ENCODE results near the gene SYNJ2.

SYNJ2 gene

GRCh38 chr6:158027590-158028285, 46.1 kb downstream of the SYNJ2 start:
- Mint-ChIP-seq H3K27ac (peak overlapping the region; percentile 100), H3K36me3 (ENCODE audit: low read depth) (peaks cover 43% of the 10 kb centered on the region), H3K4me3 (peak overlapping the region; percentile 77), H3K27me3 (no peaks in the 10 kb centered on the region), H3K4me1 (ENCODE audit: low read depth) (peaks cover 50% of the 10 kb centered on the region), H3K9me3 (no peaks in the 10 kb centered on the region)
- no peak for DNase-seq

GRCh38 chr6:158028421-158028820, 46.8 kb downstream of the SYNJ2 start:
- Mint-ChIP-seq H3K4me1 (ENCODE audit: low read depth) (peaks cover 50% of the 10 kb centered on the region), H3K36me3 (ENCODE audit: low read depth) (peaks cover 49% of the 10 kb centered on the region), H3K9me3 (no peaks in the 10 kb centered on the region), H3K4me3 (no peak overlapping the region), H3K27ac (no peak overlapping the region), H3K27me3 (no peaks in the 10 kb centered on the region)
- DNase-seq: no peak

GRCh38 chr6:158028876-158029275, 47.2 kb downstream of the SYNJ2 start:
- Mint-ChIP-seq H3K9me3 (no peaks in the 10 kb centered on the region), H3K27me3 (no peaks in the 10 kb centered on the region), H3K36me3 (ENCODE audit: low read depth) (peaks cover 53% of the 10 kb centered on the region), H3K4me1 (ENCODE audit: low read depth) (peaks cover 50% of the 10 kb centered on the region), H3K4me3 (no peak overlapping the region), H3K27ac (no peak overlapping the region)
- no peak for DNase-seq

GRCh38 chr6:158029668-158030230, 48.1 kb downstream of the SYNJ2 start:
- Mint-ChIP-seq H3K4me3 (no peak overlapping the region), H3K4me1 (ENCODE audit: low read depth) (peaks cover 46% of the 10 kb centered on the region), H3K36me3 (ENCODE audit: low read depth) (peaks cover 58% of the 10 kb centered on the region), H3K27ac (no peak overlapping the region), H3K9me3 (no peaks in the 10 kb centered on the region), H3K27me3 (no peaks in the 10 kb centered on the region)
- DNase-seq: no peak

- Mint-ChIP-seq H3K36me3 (ENCODE audit: low read depth) (peaks cover 67% of the 10 kb centered on the region), H3K4me3 (no peak overlapping the region), H3K27ac (peak overlapping the region; percentile 83), H3K27me3 (no peaks in the 10 kb centered on the region), H3K9me3 (no peaks in the 10 kb centered on the region), H3K4me1 (ENCODE audit: low read depth) (peaks cover 41% of the 10 kb centered on the region)
- no peak for DNase-seq
These were observed 49.0 kb downstream of the SYNJ2 start for GRCh38 chr6:158030380-158031300.

- Mint-ChIP-seq H3K4me1 (ENCODE audit: low read depth) (peaks cover 33% of the 10 kb centered on the region), H3K4me3 (no peak overlapping the region), H3K36me3 (ENCODE audit: low read depth) (peaks cover 76% of the 10 kb centered on the region), H3K27ac (peak overlapping the region; percentile 83), H3K27me3 (no peaks in the 10 kb centered on the region), H3K9me3 (no peaks in the 10 kb centered on the region)
- DNase-seq: peak; percentile 57
These were observed 50.0 kb downstream of the SYNJ2 start for GRCh38 chr6:158031381-158032353.

- no peak overlapping the region for H3K4me3 Mint-ChIP-seq
- H3K36me3 Mint-ChIP-seq (ENCODE audit: low read depth): peaks cover 75% of the 10 kb centered on the region
- DNase-seq: no peak
- peaks cover 26% of the 10 kb centered on the region for H3K4me1 Mint-ChIP-seq (ENCODE audit: low read depth)
- no peaks in the 10 kb centered on the region for H3K27me3 Mint-ChIP-seq
- no peaks in the 10 kb centered on the region for H3K9me3 Mint-ChIP-seq
- no peak overlapping the region for H3K27ac Mint-ChIP-seq
These were observed 50.7 kb downstream of the SYNJ2 start for GRCh38 chr6:158032354-158032733.

- H3K27ac Mint-ChIP-seq: no peak overlapping the region
- H3K36me3 Mint-ChIP-seq (ENCODE audit: low read depth): peaks cover 68% of the 10 kb centered on the region
- no peak for DNase-seq
- no peak overlapping the region for H3K4me3 Mint-ChIP-seq
- H3K27me3 Mint-ChIP-seq: no peaks in the 10 kb centered on the region
- H3K4me1 Mint-ChIP-seq (ENCODE audit: low read depth): peaks cover 18% of the 10 kb centered on the region
- H3K9me3 Mint-ChIP-seq: no peaks in the 10 kb centered on the region
These were observed 51.6 kb downstream of the SYNJ2 start for GRCh38 chr6:158033077-158033750.

GRCh38 chr6:158033751-158034702, 52.4 kb downstream of the SYNJ2 start:
- Mint-ChIP-seq H3K9me3 (no peaks in the 10 kb centered on the region), H3K4me1 (ENCODE audit: low read depth) (peaks cover 23% of the 10 kb centered on the region), H3K4me3 (no peak overlapping the region), H3K27ac (no peak overlapping the region), H3K36me3 (ENCODE audit: low read depth) (peaks cover 70% of the 10 kb centered on the region), H3K27me3 (no peaks in the 10 kb centered on the region)
- no peak for DNase-seq

GRCh38 chr6:158036261-158036660, 54.6 kb downstream of the SYNJ2 start:
- H3K36me3 Mint-ChIP-seq (ENCODE audit: low read depth): peaks cover 62% of the 10 kb centered on the region
- no peaks in the 10 kb centered on the region for H3K9me3 Mint-ChIP-seq
- no peak for DNase-seq
- H3K4me1 Mint-ChIP-seq (ENCODE audit: low read depth): peaks cover 35% of the 10 kb centered on the region
- no peak overlapping the region for H3K27ac Mint-ChIP-seq
- no peaks in the 10 kb centered on the region for H3K27me3 Mint-ChIP-seq
- no peak overlapping the region for H3K4me3 Mint-ChIP-seq

- peak; percentile 27 for DNase-seq
- Mint-ChIP-seq H3K27me3 (no peaks in the 10 kb centered on the region), H3K4me1 (ENCODE audit: low read depth) (peaks cover 34% of the 10 kb centered on the region), H3K36me3 (ENCODE audit: low read depth) (peaks cover 62% of the 10 kb centered on the region), H3K27ac (no peak overlapping the region), H3K9me3 (no peaks in the 10 kb centered on the region), H3K4me3 (no peak overlapping the region)
These were observed 55.4 kb downstream of the SYNJ2 start for GRCh38 chr6:158037021-158037420.

GRCh38 chr6:158037771-158038170, 56.1 kb downstream of the SYNJ2 start:
- Mint-ChIP-seq H3K27ac (peak overlapping the region; percentile 39), H3K36me3 (ENCODE audit: low read depth) (peaks cover 67% of the 10 kb centered on the region), H3K4me1 (ENCODE audit: low read depth) (peaks cover 39% of the 10 kb centered on the region), H3K9me3 (no peaks in the 10 kb centered on the region), H3K4me3 (no peak overlapping the region), H3K27me3 (no peaks in the 10 kb centered on the region)
- DNase-seq: peak; percentile 26

All from activated T-cell treated with anti-CD3 and anti-CD28 coated beads, Interleukin-2, amount 50 U/mL, for 24 hours (primary cell).